Ovary (tissue), 3 donors: Measurements from ENCODE around the gene GLI3.

ENCODE experiments used
- CTCF ChIP-seq, 3 donors: fragments of 450-650 bp in 2 of 3; fragments of 200-600 bp in 1 of 3; IDR thresholded peaks; one replicate each; pipeline versions ENCODE4 v1.5.1 to v1.8.0; 2016 to 2022; ENCODE audit warnings: antibody characterized with exemption in 3 of 3, mild to moderate bottlenecking in 1 of 3
- POLR2A ChIP-seq: fragments of 450-650 bp; IDR thresholded peaks from one replicate; pipeline ENCODE4 v1.6.1; 2017; ENCODE audit warnings: antibody characterized with exemption, mild to moderate bottlenecking, moderate library complexity
- donor health status: DM: no; HTN: no; CAD: no.

DNA sequence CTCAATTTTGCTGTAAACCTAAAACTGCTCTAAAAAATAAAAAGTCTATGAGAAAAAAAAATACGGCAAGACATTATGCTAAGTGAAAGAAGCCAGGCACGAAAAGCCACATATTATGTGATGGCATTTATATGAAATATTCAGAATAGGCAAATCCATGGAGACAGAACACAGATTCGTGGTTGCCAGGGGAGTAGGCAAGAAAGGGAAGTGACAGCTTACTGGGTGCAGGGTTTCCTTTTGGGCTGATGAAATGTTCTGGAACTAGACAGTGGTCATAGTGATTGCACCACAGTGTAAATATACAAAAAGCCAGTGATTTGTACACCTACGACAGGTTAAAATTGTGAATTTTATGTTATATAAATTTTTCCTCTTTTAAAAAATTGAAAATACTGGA is 41.3 kb upstream of the GLI3 start:
- TF ChIP-seq CTCF (IDR thresholded peaks at IDR 0.05) (no peak), POLR2A (no peak)
